SKM-1 (cell line): ENCODE results near the gene SCML2.
A peak's percentile ranks its signal among the peaks of the same experiment; 100 is the strongest.
"Not testable (repeated sequence)": the region's sequence is repeated elsewhere in the genome, so short reads cannot be mapped to it uniquely, and the experiment has no call there.

Experiments used
- DNase-seq: peaks from one replicate; lab custom pipeline; 2025; ENCODE audit not compliant: unreplicated experiment; lab: John Stamatoyannopoulos, UW

SCML2 gene

DNA sequence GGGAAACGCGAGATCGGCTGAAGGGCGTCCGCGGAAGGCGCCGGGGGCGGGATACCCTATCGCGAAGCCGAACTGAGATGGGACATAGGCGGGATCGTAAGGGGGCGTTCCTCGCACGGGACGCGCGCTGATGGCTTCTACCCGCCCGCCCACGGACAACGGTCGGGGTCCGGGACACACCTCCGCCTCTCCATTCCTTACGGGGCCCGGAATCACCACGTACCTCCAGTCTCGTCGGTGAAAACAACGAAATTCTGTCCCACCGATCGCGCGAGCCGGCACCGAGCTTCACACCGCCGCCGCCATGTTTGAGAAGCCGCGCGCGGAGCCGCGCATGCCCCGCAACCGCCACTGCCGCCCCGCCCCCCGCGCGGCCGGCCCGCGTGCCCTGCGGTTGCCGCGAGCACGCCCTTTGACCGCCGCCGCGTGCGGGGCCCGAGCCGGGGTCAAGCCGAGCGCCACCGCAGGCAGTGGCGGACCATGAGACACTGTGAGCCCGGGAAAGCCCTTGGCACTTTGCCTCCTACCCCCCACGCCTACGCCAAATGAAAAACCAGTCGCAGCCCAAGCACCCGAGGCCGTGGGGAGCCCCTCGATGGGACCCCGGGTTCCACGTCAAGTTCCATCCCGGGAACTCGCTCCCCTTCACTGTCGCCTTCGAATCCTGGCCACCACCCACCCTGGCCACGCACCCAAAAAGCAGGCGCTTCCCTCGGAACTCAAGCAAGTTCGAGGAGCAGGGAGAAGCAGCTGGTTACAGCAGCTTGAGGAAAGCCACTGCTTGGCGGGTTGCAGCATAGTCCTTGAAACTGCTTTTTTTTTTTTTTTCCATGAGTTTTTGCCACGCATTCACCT lies at the start of gene SCML2:
SCML2 (minus strand) TSS at position 320 of the 855 bp plus-strand sequence. CDS start 20,617 bp downstream, outside the sequence.
- no peak for DNase-seq

DNA sequence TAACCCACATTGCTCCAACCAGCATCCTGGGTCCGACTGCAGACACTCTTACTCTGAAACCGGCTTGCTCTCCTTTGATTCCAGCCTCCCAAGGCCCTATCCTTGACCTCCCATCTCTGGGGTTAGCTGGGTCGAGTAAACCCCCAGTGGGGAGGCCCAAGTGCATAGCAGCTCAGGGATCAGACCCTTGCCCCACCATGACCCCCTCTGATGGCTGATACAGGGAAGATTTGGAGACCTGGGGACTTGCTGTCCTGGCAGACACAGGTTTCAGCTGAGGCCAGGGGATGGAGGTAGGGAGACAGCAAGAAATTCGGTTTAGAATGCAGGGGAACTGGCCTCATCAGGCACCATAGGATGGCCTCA lies 47.3 kb upstream of the SCML2 start:
- DNase-seq: no peak

DNA sequence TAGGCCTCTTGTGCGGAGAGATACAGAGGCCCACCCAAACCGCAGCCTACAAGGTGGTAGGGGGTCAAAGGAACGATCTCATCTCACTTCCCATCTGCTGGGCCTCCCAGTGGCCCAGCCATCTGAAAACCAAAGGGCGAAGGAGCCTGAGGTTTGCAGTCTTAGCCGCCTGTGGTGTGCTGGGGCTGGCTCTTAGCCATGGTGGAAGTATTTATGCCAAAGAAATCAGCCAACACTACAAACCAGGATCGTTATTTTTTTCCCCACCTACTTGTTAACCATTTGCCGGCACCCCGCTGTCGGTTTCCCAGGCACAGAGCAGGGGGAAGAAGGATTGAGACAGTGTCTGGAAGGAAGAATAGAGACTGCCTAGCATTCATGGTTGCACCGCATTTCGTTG lies 40.0 kb upstream of the SCML2 start:
- DNase-seq: no peak

DNA sequence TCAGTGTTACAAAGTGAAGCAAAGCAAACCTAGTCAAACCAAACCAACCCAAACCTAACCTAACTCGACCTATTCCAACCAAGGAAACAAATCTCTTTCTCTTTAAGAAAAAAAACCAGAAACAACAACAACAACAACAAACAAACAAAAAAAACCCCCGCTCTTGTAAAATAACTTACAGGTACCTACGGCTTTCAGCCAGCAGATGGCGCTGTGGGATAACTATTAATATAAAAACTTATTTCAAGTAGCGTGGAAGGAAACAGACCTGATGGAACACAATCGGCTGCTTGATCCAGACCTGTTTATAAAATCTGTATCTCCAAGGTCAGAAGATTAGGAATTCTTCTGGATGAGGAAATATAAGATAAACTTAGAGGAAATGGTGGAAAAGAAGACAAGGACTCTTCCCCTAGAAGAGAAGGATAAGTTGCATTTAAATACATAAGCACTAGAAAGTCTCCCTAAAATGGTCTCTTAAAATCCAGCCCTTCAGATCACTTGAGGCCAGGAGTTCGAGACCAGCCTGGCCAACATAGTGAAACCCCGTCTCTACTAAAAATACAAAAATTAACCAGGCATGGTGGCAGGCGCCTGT lies 36.6 kb upstream of the SCML2 start:
- DNase-seq: peak; percentile 21

DNA sequence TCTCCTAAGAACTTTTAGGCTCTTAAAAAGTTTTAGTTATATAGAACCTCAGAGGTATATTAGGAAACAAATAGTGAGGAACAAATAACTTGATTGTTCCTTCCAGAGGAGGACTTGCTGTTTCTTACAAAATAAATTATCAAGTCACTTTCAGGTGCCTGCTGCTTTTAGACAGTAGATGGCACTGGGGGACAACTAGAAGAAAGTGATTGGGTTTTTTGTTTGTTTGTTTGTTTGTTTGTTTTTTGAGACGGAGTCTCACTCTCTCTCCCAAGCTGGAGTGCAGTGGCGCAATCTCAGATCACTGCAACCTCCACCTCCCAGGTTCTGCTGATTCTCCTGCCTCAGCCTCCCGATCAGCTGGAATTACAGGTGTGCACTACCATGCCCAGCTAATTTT lies 35.5 kb upstream of the SCML2 start:
- DNase-seq: no peak

DNA sequence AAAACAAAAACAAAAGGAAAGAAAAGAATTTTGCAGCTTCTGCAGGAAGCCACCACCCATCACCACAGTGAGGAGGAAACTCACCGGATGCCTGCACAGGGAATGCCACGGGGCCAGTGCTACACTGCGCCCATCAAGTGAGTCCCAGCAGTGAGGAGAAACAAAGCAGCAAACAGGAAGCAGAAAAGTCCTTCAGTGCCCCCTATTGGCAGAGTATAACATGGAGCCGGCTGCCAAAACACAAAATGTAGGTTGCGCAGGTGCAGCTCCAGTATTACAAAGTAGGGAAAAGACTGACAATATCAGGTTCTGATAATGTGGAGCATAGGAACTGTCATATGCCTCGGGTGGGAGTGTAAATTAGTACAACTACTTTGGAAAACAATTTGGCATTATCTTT lies 23.3 kb upstream of the SCML2 start:
- no peak for DNase-seq

DNA sequence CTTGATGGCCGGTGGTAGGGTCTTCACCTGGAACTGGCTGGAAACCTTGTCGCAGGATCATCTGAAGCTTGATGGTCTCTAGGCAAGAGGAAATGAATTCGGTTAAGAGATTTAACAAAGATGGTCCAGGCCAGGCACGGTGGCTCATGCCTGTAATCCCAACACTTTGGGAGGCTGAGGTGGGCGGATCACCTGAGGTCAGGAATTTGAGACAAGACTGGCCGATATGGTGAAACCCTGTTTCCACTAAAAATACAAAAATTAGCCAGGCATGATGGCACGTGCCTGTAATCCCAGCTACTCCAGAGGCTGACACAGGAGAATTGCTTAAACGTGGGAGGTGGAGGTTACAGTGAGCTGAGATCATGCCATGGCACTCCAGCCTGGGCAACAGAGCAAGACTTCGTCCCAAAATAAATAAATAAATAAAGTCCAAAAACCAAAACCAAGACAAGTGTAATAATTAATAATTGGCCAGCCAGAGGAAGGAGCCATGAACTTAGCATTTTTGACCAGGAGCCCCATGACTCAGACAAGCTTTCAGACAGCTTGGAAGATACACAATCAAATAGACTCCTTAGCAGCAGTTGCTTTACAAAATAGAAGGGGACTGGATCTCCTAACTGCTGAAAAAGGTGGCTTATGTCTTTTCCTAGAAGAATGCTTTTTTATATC lies 20.8 kb upstream of the SCML2 start:
- DNase-seq: not testable (repeated sequence)

DNA sequence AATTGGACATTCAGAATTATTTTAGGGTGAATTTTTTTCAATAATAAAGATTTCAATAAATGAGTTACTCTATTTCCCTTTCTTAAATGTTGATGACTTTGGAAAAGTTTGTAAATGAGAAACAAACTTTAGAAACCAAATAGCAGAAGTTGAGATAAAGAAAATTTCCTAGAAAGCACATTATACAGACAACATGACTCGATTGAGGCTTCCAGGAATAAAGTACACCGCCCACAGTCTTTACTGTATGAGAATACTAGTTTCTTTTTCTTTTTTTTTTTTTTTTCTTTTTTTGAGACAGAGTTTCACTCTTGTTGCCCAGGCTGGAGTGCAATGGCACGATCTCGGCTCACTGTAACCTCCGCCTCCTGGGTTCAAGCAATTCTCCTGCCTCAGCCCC lies 14.6 kb upstream of the SCML2 start:
- DNase-seq: not testable (repeated sequence)

DNA sequence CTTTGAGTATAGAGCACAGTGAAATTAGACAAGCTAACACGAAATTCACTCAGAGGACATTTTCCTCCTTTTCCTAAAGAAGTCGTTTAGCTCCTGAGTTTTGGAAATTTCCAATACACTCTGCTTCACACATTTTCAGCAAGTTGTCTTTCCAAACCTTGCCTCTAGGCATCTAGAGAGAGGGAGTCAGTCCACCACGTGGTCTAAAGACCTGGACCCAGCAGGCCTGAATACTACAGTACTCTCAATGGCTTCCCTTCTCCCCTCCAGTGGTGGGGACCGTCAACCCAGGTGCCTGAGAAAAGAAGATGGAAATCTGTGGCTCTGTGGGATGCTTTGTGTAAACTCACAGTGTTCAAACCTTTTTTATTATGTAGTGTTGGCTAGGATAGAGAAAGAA lies 13.9 kb upstream of the SCML2 start:
- no peak for DNase-seq

DNA sequence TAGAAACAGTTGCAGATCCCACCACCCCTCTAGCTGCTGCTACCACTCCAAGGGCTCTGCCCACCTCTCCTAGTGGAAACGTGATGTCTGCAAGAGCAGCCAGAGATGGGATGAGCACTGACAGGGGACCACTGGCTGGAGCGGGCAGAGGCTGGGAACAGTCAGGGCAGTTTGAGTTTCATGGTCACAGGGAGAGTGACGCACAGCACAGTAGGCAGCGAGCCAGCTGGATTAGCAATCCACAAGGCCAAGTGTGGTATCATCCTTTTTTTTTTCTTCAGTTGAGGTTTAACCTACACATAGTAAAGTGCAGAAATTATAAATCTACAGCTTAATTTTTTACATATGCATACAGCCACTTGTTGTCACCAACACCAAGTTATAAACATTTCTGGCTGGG lies 6.4 kb upstream of the SCML2 start:
- DNase-seq: no peak

DNA sequence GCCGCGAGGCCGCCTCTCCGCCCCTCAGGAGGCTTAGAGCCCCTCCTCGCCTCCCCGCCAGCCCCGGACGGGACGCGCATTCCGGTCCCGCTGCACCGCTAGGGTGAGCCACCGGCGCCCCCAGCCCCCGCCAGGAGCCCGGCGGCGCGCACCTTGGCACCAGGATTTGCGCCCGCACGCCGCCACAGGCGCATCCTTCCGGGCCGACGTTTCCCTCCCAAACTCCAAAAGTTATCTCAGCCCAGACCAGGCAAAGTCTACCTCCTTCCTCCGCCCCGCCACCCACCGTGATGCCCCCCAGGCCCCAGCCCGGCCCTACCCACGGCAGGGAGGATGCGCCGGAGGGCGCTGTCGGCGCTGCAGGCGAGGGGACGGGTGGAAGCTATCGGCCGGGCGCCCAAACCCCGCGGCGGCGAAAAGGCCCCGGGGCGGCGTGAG lies 538 bp downstream of the SCML2 start:
- no peak for DNase-seq

DNA sequence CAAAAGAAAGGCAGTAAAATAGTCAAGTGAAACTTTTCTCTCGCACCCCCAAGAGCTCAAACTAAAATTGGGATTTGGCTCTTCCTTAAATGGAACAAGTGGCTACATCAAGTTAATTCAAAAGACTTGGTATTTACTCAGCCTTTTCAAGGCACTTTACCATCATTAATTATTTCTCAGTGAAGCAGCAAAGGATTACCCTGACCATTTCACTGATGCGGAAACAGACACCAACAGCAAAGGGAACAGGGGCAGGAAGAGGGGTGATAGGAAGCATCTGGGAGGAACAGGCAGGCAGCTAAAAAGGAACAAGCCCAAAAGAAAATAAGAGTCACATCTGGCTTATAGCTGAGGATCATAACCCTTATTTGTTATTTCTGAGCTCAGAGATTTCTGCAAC lies 2.7 kb downstream of the SCML2 start:
- DNase-seq: no peak

DNA sequence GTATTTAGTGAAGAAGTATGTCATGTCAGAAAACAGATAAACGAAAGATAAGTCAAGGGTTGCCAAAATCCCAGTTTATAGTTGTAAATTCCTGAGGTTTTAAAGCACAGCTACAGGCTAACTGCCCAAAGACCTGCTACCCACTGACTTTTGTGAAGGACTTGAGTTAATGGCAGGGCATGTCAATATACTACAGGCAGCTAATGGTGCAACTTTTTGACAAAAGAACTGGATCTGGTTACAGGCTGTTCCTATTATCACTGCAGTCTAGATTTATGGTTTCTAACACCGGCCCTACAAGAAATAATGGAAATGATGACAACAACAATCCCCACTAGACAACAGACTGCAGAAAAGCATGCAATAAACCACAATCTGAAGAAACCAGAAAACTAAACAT lies 6.4 kb downstream of the SCML2 start:
- no peak for DNase-seq

DNA sequence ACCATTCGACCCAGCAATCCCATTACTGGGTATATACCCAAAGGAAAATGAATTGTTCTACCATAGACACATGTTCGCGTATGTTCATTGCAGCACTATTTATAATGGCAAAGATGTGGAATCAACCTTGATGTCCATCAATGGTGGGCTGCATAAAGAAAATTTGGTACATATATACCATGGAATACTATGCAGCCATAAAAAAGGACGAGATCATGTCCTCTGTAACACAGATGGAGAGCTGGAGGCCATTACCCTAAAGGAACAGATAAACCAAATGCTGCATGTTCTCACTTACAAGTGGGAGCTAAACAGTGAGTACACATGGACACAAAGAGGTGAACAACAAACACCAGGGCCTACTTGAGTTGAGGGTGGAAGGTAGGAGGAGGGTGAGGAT lies 45.1 kb downstream of the SCML2 start:
- DNase-seq: no peak

DNA sequence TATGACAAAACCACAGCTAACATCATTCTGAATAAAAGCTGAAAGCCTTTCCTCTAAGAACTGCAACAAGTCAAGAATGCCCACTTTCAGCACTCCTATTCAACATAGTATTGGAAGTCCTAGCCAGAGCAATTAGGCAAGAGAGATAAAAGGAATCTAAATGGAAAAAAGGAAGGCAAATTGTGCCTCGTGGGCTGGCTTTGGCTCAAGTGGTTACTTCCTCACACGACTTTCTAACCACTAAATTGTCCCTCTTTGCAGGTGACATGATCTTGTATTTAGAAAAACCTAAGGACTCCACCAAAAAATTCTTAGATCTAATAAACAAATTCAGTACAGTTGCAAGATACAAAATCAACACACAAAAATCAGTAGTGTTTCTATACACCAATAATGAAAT lies 57.2 kb downstream of the SCML2 start:
- DNase-seq: peak; percentile 0

DNA sequence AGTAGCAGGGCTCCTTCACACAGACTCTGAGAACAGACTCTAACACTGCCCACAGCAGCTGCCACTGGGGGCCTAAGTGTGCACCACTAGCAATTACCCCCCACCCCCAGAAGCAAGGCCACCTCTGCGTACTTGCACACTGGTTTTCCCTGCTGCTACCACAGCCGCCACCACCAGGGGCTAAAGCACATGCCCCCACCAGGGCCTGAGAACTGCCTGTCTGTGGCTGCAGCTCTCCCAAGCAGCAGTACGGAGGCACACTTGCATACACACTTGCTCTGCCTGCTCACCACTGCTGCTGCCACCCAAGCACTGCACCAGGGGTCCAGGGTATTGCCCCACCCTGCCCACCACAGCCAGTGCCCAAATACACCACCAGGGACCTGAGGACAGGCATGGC lies 59.6 kb downstream of the SCML2 start:
- no peak for DNase-seq

DNA sequence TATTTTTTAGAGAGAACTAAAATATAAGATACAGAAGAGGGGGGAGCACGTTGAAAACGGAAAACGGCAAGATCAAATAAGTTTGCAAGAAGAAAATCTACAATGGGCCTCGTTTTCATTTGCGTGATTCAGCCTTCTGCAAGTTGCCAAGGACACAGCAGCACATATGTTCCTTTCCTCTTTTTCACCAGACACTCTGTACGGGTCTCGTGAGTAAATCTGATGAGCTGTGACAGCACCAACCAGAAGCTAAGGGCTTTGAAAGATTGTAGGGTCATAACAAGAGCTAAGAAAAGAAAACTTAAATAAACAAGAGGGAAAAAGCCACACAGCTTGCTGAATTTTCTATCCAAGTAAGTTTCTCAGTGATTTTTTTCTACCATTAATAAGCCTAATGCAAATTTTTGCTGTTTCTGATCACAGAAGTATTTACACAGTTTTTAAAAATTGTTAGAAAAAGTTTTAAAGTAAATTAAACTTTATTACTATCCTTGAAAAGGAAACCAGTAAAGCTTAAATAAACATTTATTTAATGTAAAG lies 63.4 kb downstream of the SCML2 start:
- no peak for DNase-seq

DNA sequence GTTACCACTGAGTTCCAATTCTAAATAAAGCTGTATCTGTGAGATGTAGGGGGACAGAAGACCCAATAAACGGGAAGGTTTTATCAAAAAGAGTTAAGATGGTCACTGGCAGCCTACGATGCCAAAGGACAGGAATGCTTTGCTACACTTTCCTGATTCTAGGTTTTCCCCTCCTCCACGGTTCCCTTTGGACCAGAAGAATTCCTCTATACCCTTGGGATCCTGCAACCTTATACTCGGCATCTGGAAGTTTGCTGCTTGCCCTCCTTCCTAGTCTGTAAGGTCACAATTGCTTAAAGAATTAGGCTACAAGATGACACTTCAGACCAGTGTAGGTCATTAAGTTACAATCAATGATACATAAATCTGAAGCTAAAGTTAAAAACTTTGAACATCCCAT lies 64.3 kb downstream of the SCML2 start:
- DNase-seq: no peak

DNA sequence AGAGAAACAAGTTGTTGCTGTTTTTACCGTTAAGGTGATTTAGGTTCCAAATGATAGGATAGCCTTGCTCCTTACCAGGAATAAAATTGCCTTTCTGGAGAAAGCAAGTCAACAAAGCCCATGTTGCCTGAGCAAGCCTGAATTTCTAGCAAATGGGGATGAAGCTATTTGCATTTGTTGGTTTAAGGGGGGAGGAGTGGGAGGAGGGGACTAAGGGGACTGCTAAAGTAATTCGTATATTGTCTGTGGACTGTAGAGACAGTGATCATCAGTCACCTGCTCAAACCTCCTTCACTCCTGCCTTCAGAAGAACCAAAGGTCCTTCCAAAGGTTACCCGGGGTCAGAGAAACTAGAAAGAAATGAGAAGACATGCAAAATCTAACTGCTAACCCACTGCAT lies 65.8 kb downstream of the SCML2 start:
- DNase-seq: no peak

DNA sequence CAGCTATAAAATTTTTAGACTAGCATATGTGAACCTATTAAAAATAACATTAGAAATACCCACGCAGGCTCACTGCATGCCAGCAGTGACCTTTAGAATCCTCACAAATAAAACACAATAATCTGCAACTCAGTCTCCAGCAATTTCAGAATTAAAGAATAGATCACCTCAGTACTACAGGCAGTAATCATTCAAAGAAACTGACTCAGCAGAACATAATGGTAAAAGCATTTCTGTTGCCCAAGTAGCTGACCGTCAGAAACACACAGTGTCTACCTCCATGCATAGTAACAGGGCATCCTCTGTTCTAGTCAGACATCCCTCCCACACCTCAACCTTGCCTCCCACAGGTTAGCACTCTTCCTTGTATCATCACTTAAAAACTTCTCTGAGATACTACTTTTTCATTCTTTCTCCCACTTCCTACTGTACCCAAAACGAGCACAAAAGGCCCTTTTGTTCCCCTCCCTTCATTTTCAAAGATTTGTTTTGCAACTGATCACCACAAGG lies 68.1 kb downstream of the SCML2 start:
- no peak for DNase-seq

DNA sequence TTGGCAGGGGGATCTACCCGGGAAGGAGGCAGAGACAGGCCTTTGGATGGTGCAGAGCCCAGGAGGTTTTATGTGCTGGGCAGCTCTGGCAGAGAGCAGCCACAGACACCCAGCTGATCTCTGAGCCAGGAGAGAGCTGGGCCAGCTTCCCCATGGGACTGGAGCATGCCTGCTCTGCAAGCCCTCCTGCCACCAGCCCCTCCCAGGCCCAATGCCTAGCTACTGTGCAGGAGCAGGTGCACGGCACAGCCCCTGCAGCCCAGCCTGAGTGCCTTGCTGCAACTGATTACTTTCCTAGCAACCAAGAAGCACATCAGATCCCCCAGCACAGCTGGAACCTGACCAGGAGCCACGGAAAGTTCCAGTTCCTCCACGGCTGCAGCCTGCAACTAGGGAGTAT lies 76.0 kb downstream of the SCML2 start:
- DNase-seq: no peak

DNA sequence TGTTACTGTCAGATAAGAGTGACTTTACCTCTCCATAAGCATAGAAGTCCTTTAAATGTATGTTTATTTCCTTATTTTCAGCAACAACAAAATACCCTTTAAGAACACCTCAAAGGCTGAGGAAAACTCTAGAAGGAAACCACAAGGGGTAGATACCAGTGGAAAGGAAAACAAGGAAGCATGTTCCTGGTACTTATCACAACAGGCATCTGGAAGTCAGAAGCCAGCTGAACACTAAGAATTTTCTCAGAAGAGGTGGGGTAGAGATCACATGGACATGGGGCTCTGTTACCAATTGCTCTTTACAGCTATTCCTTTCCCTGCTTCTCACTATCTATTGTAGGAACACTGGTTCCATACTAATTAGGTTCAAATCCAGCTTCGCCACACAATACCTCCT lies 82.3 kb downstream of the SCML2 start:
- DNase-seq: no peak
